Measurements from ENCODE around the gene RNF114.
"Not testable (repeated sequence)": the region's sequence is repeated elsewhere in the genome, so short reads cannot be mapped to it uniquely, and the experiment has no call there.

Gene RNF114

GRCh38 chr20:49987015-49987867, 51.0 kb downstream of the RNF114 start:
- no peak for DNase-seq

- DNase-seq: no peak
Measured at GRCh38 chr20:49987868-49988690, 51.9 kb downstream of the RNF114 start.

GRCh38 chr20:49989234-49990065, 53.3 kb downstream of the RNF114 start:
- no peak for DNase-seq

GRCh38 chr20:49990271-49990720, 54.1 kb downstream of the RNF114 start:
- no peak for DNase-seq

- DNase-seq: no peak
Measured at GRCh38 chr20:49993301-49993751, 57.1 kb downstream of the RNF114 start.

GRCh38 chr20:49995586-49995985, 59.4 kb downstream of the RNF114 start:
- DNase-seq: no peak

GRCh38 chr20:49998478-49999188, 62.4 kb downstream of the RNF114 start:
- DNase-seq: not testable (repeated sequence)

GRCh38 chr20:49999329-49999728, 63.1 kb downstream of the RNF114 start:
- DNase-seq: no peak

GRCh38 chr20:50000548-50001222, 64.5 kb downstream of the RNF114 start:
- not testable (repeated sequence) for DNase-seq

GRCh38 chr20:50001784-50002311, 65.7 kb downstream of the RNF114 start:
- no peak for DNase-seq

GRCh38 chr20:50003253-50003656, 67.1 kb downstream of the RNF114 start:
- DNase-seq: no peak
